Measurements from ENCODE around the gene IRAG1.
"Not testable (repeated sequence)": the region's sequence is repeated elsewhere in the genome, so short reads cannot be mapped to it uniquely, and the experiment has no call there.

GRCh38 chr11:10680279-10680678 lies 13.3 kb downstream of the IRAG1 start:
- TF ChIP-seq POLR2A, CTCF, EP300 (IDR thresholded peaks at IDR 0.05): not testable (repeated sequence)

Data from tibial nerve (tissue), 4 donors.